Heart right ventricle (tissue), 16 donors: Measurements from ENCODE around the gene HLA-DOB. TPM values are rescaled to one million over a fixed set of nuclear protein-coding genes. Genes with fewer than 3 reads are reported as not detected.
A peak's percentile ranks its signal among the peaks of the same experiment; 100 is the strongest.

Source experiments
- ATAC-seq, 8 donors: fragments of 200-7000 bp; cut with Tn5 transposase; one replicate each; pipeline ENCODE4 v1.9.1; 2020; ENCODE audit warnings: mild to moderate bottlenecking in 8 of 8, moderate library complexity in 8 of 8, moderate number of reproducible peaks in 1 of 8
- DNase-seq, 2 donors: peaks; one replicate each; pipeline ENCODE4 v3.0.0-alpha.2; 2020
- H3K27ac ChIP-seq, 10 donors: fragments of 200-600 bp; sonication (generic) in 2 of 10; one replicate each; pipeline versions ENCODE4 v1.5.0 to v1.8.0; 2020 to 2022; ENCODE audit warnings: mild to moderate bottlenecking in 3 of 10
- H3K27me3 ChIP-seq, 7 donors: fragments of 200-600 bp; one replicate each; pipeline ENCODE4 v1.8.0; 2021 to 2022; ENCODE audit warnings: mild to moderate bottlenecking in 2 of 7
- H3K36me3 ChIP-seq, 9 donors: fragments of 200-600 bp; sonication (generic) in 1 of 9; one replicate each; pipeline versions ENCODE4 v1.5.0 to v1.8.0; 2020 to 2022; ENCODE audit warnings: mild to moderate bottlenecking in 2 of 9
- H3K4me1 ChIP-seq, 9 donors: fragments of 200-600 bp; sonication (generic) in 1 of 9; one replicate each; pipeline versions ENCODE4 v1.5.0 to v1.8.0; 2020 to 2022; ENCODE audit warnings: mild to moderate bottlenecking in 4 of 9
- H3K4me3 ChIP-seq, 10 donors: fragments of 200-600 bp; sonication (generic) in 2 of 10; one replicate each; pipeline versions ENCODE4 v1.5.0 to v1.8.0; 2020 to 2022; ENCODE audit warnings: mild to moderate bottlenecking in 7 of 10, moderate library complexity in 2 of 10
- H3K9me3 ChIP-seq, 11 donors: fragments of 200-600 bp in 10 of 11; sonication (generic) in 2 of 11; one replicate each; pipeline versions ENCODE4 v1.5.0 to v1.8.0; 2013 to 2022; ENCODE audit warnings: mild to moderate bottlenecking in 2 of 11, control low read depth in 1 of 11, moderate library complexity in 1 of 11
- WGBS, 2 donors: extraction: QIAGEN DNeasy Blood & Tissue Kit; methylation state at CpG; one replicate each; pipeline ENCODE4 v1.1.7; 2013; ENCODE audit warnings: inconsistent platforms in 1 of 2; 5-methylcytosine and 5-hydroxymethylcytosine counted together
- intact Hi-C, 10 donors: fragments of 100-400 bp; cut with DNase I; formaldehyde crosslinking; loops; one replicate each; pipeline versions ENCODE4 v1.11.1 to v1.14.2; 2022
- polyA plus RNA-seq, 2 donors: library from polyadenylated mRNA; stranded (reverse); fragments of 200-250 nt; gene quantifications; one replicate each; pipeline ENCODE4 v1.2.3, GENCODE V29; 2013
- total RNA-seq, 10 donors: library from RNA; stranded (reverse); fragmentation: NEBNext Ultra II Directional in 3 of 10; extraction: Animal tissue kit (Norgen Biotek cat#: 25700) in 3 of 10; gene quantifications; one replicate each; pipeline versions ENCODE4 v1.2.1 to v1.2.4, GENCODE V29; 2021 to 2023
- TF ChIP-seq, protein P1 (sequence below), 9 donors: fragments of 200-600 bp; sonication (generic) in 2 of 9; IDR thresholded peaks; one replicate each; pipeline versions ENCODE4 v1.5.0 to v1.8.0; 2021 to 2022; ENCODE audit warnings: antibody characterized with exemption in 9 of 9, mild to moderate bottlenecking in 5 of 9, moderate library complexity in 1 of 9
- donor health status: Arrhythmogenic right ventricular cardiomyopathy.
- donor health status: ischemic (EF 13 %, LVEDD 7.1; RV severe dilation, severe dysfunction).
- donor health status: healthy with polysubstance abuse.
- donor health status: DM: no; HTN: yes; CAD: no.
- donor health status: DM: no; HTN: no; CAD: no.
- donor health status: ischemic (EF 25% LVEDD 6.9; RV normal size, moderate dysfunction).
- donor health status: ischemic (EF 25% LVEDD 5.7; RV mildly dilated, moderate dysfunction).
- donor health status: healthy.
- donor health status: DM: yes; HTN: yes; CAD: no.
- donor health status: Ischemic cardiomyopathy.
- donor health status: ischemic (EF 35%, LVEDD 5.7; RV mildly dilated, moderate dysfunction).
- donor health status: nonischemic (EF 11% LVEDD 7.7; RV severe dilation, severe dysfunction).
- donor health status: DM: yes; HTN: yes; CAD: no.
- donor health status: PGD.
- donor health status: ischemic (EF 29% LVEDD 5.4; RV normal size, mild dysfunction).
- donor health status: nonischemic (EF 23%, LVEDD 6.1; RV moderate dilation, normal function).

The HLA-DOB gene
- total and polyA plus RNA-seq, 12 donors, result 0.21 to 2.1 (median 0.48) TPM; not detected in 2

DNA sequence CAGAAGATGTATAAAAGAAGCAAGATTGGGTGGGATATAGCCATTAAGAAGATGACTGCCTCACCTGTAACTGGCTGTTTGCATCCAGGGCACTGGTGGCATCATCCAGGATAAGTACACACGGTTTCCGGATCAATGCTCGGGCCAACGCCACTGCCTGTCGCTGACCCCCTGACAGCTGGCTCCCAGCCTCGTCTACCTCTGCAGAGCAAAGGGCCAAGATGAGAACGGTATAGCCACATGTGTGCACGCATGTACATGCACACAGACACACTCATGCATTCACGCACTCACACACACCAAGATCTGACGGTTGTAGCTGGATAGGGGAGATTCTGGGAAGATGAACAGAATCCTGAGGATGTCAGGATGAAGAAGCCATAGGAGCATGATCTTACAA lies 30.2 kb upstream of the HLA-DOB start:
- Histone ChIP-seq H3K4me1 (peaks cover 5 to 88% (median 43%) of the 10 kb centered on the region in 9 donors), H3K27me3 (no peaks in the 10 kb centered on the region), H3K9me3 (no peaks in the 10 kb centered on the region), H3K36me3 (peaks cover 0 to 81% (median 49%) of the 10 kb centered on the region in 9 donors), H3K4me3 (peak overlapping the region in 1 of 10 donors; percentile 3), H3K27ac (peak overlapping the region in 1 of 10 donors; percentile 92)
- DNase-seq, result no peak
- no peak for ATAC-seq
- WGBS, 2 donors, result 92 to 93% methylated on average over 10 of the region's 10 CpGs
- intact Hi-C loops, result no loop called here
- TF ChIP-seq, protein P1, sequence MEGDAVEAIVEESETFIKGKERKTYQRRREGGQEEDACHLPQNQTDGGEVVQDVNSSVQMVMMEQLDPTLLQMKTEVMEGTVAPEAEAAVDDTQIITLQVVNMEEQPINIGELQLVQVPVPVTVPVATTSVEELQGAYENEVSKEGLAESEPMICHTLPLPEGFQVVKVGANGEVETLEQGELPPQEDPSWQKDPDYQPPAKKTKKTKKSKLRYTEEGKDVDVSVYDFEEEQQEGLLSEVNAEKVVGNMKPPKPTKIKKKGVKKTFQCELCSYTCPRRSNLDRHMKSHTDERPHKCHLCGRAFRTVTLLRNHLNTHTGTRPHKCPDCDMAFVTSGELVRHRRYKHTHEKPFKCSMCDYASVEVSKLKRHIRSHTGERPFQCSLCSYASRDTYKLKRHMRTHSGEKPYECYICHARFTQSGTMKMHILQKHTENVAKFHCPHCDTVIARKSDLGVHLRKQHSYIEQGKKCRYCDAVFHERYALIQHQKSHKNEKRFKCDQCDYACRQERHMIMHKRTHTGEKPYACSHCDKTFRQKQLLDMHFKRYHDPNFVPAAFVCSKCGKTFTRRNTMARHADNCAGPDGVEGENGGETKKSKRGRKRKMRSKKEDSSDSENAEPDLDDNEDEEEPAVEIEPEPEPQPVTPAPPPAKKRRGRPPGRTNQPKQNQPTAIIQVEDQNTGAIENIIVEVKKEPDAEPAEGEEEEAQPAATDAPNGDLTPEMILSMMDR (IDR thresholded peaks at IDR 0.05), result no peak

DNA sequence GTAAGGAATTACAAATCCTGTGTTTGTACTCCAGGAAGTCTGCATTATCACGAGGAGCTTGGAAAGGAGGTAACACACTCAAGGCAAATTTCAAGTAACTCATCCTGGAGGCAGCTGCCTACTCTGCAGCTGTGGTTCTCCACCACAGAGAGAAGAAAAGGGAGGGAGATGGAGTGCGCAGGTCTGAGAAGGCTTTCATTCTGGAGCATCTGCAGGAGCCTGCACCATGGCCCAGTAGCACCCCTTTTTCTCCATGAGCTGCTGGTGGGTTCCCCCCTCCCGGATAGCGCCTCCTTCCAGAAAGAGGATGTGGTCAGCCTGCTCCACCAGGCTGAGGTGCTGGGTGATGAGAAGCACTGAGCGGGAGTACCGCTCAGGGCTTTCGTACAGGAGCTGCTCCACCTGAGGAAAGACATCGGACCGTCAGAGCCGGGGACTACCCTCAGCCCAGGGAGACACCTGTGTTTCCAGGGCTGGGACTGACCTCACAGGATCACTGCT lies 28.6 kb upstream of the HLA-DOB start:
- 62 to 64% methylated on average over 10 of the region's 10 CpGs for WGBS, 2 donors
- H3K4me3 ChIP-seq, result peak overlapping the region in 9 of 10 donors; percentile 71 to 98 (median 79)
- H3K27ac ChIP-seq, result peak overlapping the region in 9 of 10 donors; percentile 92 to 100 (median 96)
- no peaks in the 10 kb centered on the region for H3K27me3 ChIP-seq
- no peak for DNase-seq
- no peak for ATAC-seq
- TF ChIP-seq, protein P1 (IDR thresholded peaks at IDR 0.05), result no peak
- no peaks in the 10 kb centered on the region for H3K9me3 ChIP-seq
- peaks cover 5 to 88% (median 34%) of the 10 kb centered on the region in 9 donors for H3K4me1 ChIP-seq
- H3K36me3 ChIP-seq, result peaks cover 0 to 81% (median 45%) of the 10 kb centered on the region in 9 donors
- intact Hi-C loops, result no loop called here

DNA sequence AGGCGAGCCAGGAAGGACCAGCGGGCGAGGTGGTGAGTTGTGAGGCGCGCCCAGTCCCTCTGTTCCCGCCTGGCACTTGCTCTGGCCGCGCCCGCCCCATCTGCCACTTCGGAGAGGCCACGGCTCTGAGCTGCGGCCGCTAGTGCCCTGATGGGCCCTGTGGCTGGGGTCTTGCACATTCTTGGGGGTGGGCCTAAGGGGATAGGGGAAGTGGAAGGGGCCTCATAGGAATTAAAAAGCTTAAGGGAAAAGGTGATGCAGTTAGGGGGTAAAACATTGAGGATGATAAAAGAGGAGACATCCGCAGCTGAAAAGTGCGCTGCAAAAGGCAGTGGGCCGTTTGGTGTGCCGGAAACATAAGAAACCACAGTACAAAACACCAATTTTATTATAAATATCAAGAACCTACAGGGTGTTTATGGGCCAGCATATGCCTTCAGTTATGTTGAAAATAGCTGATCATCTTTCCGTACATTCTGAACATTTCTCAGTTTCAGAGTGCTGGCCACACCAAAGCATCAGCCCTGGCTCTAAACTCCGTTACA lies 28.1 kb upstream of the HLA-DOB start:
- Histone ChIP-seq H3K27me3 (no peaks in the 10 kb centered on the region), H3K4me3 (peak overlapping the region; percentile 44 to 98 (median 78)), H3K4me1 (peaks cover 5 to 85% (median 32%) of the 10 kb centered on the region in 9 donors), H3K9me3 (no peaks in the 10 kb centered on the region), H3K36me3 (peaks cover 0 to 81% (median 42%) of the 10 kb centered on the region in 9 donors), H3K27ac (peak overlapping the region; percentile 87 to 100 (median 96))
- ATAC-seq (no peak), DNase-seq (no peak)
- intact Hi-C loops, result loop anchor here in 3 of 10 donors (1.0 kb wide), 3 partner anchors 7 to 9 kb away; partner anchors contain the start of genes PSMB9 (in 1 of the 3) and TAP1 (in 1 of the 3)
- WGBS, 2 donors, result 28 to 29% methylated on average over 19 of the region's 19 CpGs
- TF ChIP-seq, protein P1 (IDR thresholded peaks at IDR 0.05), result no peak

DNA sequence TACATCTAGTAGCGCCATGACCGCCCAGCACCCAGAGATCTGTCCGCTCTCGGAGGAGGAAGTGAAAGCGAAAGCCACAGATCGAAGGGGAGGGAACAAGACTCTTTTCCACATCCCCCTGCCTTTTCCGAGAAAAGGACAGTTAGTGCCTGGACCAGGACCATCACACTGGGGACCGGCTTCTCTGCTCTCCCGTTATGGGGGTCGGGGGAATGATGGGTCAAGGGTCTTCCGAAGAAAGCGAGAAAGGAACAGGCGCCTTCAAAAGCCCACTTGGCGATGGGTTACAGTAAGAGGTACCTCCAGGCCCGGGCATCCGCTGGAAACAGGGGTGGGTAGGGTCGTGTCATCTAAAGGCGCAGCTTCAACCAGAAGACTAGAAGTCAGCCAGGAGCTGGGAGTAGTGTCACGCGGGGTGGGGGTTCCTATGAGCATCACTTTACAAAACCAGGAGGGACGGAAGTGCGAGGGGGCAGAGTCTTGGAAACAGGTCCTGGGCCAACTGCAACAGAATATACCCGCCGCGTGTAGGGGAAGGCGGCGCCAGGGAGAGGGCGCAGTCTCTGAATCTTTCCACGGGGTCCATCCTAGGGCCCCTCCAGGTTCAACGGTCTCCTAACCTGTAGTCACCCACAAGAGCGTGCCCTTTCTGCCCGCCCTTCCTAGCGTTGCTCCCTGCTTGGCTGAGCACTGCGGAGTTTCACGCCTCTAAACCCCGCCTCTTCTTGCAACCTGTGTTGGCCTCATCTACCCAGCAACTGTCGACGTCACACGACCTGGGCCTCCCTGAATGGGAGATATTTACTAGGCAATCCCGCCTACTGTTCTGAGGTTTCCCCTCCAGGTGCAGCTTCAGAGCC lies 27.4 kb upstream of the HLA-DOB start, which contains the start of gene PSMB8:
TSS of gene PSMB8 (minus strand) at position 69 of the 860 bp plus-strand sequence. CDS start at position 18, 51 bp downstream.
- intact Hi-C loops, result loop anchor here in 3 of 10 donors (1.0 kb wide), 3 partner anchors 8 to 10 kb away; partner anchors contain the start of genes PSMB9 (in 1 of the 3) and TAP1 (in 1 of the 3)
- Histone ChIP-seq H3K4me1 (peaks cover 5 to 85% (median 32%) of the 10 kb centered on the region in 9 donors), H3K4me3 (peak within 1 kb of the TSS; percentile 44 to 98 (median 78)), H3K27ac (peak within 1 kb of the TSS; percentile 87 to 100 (median 96)), H3K27me3 (no peaks in the 10 kb centered on the region), H3K9me3 (no peaks in the 10 kb centered on the region), H3K36me3 (peaks cover 0 to 76% (median 40%) of the 10 kb centered on the region in 9 donors)
- 0 to 1% methylated on average over 40 of the region's 40 CpGs for WGBS, 2 donors
- ATAC-seq, result peak; percentile 95 to 98 (median 97)
- peak; percentile 93 to 97 for DNase-seq
- TF ChIP-seq, protein P1 (IDR thresholded peaks at IDR 0.05), result peak in 6 of 9 donors; percentile 9 to 55 (median 34)
